GM19025 (cell line): ENCODE data around the gene BCLAF1.
"Not testable (repeated sequence)": the region's sequence is repeated elsewhere in the genome, so short reads cannot be mapped to it uniquely, and the experiment has no call there.

Experiments used
- ATAC-seq: cut with Tn5 transposase; IDR thresholded peaks from one replicate; pipeline ENCODE4 v1.9.1; 2021; ENCODE audit warnings: mild to moderate bottlenecking, low read depth, moderate library complexity; ENCODE audit not compliant: unreplicated experiment

Gene BCLAF1

DNA sequence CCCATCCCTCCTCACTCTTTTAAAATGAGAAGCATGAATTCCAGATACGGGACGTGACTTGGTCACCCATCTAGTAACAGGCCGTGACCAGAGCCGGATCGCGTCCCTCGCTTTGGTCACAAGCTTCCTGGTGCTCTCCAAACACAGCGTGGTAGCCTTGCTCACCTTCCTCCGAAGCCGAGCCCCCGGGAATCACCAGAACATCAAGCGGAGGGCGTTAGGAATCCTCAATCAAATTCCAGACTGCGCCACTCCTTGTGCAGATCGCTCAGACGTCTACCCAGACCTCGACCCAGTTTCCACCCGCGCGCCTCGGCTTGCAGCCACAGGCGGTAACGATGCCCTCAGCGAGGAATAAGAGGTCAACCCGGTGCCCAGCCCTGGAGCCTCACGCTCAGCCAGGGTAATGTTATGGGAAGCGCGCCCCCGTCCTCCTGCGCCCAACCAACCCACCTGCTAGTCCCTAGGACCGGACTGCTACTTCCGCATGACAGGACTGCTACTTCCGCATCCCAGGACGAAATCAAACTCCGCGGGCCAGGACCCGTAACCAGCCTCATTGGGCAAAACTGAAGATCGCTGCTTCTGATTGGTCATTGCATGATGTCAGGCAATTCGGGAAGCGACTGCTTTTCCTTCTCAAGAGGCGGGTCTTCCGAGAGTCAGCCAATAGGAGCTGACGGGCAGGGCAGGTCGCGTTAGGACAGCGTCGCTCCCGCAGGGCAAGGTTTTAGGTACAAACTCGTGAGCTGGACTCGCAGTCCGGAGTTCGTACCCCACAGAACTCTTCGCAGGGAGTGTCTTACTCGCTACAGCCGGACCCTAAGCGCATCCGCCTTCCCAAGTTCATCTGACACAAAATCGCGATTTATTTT lies 39.6 kb downstream of the BCLAF1 start, which contains the start of gene MTFR2:
Gene MTFR2, minus strand, starts transcription at position 501 of the 875 bp plus-strand sequence. CDS start 1,212 bp downstream, outside the sequence.
- peak; percentile 98 for ATAC-seq

DNA sequence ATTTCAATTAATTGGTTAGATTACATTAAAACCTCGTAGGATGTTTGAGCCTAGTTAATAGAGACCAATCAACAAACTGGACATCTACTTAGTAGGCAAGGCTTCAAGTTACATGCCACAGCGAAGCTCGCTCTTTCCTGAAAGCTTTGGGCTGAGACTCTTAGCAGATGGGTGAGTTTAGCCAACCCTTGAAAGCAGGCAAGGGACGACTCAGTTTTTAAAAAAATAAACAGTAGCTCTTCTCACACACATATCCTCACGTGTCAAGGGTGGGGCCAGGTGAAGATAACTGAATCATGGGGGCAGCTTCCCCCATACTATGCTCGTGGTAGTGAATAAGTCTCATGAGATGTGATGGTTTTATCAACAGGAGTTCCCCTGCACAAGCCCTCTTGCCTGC lies 40.3 kb downstream of the BCLAF1 start:
- ATAC-seq: no peak

- ATAC-seq: no peak
Measured at GRCh38 chr6:136244061-136244616, 45.5 kb downstream of the BCLAF1 start.

- ATAC-seq: no peak
Measured at GRCh38 chr6:136236466-136237293, 53.0 kb downstream of the BCLAF1 start.

- ATAC-seq: no peak
Measured at GRCh38 chr6:136235233-136235564, 54.4 kb downstream of the BCLAF1 start.

DNA sequence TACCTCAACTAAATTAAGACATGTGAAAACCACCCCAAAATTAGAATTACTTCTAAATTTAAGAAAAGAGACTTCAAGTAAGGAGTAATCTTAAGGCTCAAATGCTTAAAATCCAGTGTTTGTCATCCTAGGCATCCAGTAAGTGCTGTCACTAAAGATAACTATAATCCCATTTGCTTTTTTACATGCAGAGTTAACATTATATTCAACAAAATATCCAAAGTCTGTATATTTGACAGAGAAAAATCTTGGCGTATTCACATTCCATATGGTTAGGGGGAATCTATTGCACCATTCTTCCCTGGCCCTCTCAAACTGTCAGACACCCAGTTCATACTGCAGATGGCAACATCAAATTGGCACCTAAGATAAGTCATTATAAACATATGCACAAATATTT lies 56.9 kb downstream of the BCLAF1 start:
- ATAC-seq: no peak

DNA sequence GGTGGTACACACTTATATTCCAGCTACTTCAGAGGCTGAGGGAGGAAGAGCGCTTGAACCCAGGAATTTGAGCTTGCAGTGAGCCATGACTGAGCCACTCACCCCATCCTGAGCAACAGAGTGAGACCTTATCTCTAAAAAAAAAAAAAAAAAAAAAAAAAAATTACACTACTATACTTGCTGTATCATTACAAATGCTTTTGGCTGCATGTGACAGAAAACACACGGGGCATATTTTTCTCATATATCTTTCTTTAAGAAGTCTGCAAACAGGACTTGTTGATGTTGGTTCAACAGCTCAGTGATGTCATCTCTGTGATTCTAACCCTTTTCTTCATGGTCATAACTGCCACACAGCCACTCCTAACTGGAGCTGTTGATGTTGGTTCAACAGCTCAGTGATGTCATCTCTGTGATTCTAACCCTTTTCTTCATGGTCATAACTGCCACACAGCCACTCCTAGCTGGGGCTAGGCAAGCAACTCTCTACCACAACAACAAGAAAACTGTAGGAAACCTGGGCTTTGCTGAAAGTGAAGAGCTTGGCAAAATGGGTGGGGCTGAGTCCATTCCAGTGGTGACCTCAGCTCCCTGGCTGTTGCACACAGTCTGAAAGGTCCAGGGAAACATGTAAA lies 59.3 kb downstream of the BCLAF1 start:
- ATAC-seq: no peak

DNA sequence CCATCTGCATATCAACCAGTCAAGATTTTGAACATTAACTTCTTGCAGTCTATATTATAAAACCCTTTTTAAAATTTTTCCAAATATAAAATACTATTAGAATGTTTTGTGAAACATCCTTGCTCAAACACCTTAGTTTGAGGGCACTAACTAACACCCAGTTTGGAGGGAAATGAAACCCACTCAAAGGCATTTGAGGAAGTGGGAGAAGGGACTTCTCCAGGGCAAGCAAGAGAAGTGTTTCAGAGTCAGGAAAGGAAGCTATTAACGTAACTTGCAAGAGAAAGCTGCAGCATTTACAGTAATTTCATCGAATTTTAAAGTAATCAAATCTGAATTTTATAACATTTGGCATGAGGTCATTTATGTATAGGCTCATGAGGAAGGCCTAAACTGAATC lies 60.8 kb downstream of the BCLAF1 start:
- no peak for ATAC-seq

DNA sequence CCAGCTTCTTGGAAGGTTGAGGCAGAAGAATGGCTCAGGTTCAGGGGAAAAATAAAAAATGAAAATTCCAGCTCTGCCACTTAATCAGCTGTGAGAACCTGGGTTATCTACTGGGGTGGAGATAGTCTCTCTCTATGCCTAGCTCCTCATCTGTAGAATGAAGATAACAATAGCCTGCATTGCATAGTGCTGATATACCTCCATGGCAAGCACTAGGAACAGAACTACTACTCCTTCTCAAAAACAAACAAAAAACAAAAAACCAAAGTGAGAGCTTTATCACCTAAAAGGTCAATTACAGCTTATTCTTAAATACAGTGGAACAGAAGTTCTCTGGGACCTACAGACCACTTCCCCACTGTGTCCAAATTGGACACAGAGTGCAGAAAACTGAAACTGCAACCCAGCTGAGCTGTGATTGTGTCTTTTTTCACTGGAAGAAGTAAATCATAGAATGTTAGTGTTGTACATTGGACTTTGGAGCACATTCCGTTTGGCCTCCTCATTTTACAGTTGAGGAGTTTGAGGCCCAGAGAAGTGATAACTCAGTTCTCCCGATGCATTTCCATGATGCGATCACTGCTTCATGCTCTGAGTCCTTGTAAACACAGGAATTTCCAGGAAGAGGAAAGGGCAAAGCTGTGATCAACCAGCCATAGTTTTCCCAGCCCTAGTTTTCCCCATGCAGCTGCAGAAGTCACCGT lies 62.8 kb downstream of the BCLAF1 start:
- peak; percentile 20 for ATAC-seq

- ATAC-seq: peak; percentile 71
Measured at GRCh38 chr6:136226027-136226673, 63.5 kb downstream of the BCLAF1 start.

DNA sequence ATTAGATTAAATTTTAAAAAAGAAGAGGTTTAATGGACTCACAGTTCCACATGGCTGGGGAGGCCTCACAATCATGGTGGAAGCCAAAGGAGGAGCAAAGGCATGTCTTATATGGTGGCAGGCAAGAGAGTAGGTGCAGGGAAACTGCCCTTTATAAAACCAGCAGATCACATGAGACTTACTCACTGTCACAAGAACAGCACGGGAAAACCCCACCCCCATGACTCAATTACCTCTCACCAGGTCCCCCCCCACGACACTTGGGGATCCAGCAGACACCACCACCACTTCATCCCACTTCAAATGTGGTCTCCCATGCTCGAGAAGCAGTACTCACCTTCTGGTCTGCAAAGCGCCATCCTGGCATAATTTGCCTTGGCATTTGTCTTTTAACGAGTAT lies 64.2 kb downstream of the BCLAF1 start:
- no peak for ATAC-seq

DNA sequence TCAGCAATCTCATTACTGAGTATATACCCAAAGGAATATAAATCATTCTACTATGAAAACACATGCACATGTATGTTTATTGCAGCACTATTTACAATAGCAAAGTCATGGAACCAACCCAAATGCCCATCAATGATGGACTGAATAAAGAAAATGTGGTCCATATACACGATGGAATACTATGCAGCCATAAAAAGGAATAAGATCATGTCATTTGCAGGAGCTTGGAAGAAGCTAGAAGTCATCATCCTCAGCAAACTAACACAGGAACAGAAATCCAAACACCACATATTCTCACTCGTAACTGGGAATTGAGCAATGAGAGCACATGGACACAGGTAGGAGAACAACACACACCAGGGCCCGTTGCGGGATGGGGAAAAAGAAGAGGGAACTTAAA lies 64.7 kb downstream of the BCLAF1 start:
- ATAC-seq: not testable (repeated sequence)

GRCh38 chr6:136216503-136217401 lies 72.9 kb downstream of the BCLAF1 start:
- no peak for ATAC-seq

- no peak for ATAC-seq
Measured at GRCh38 chr6:136213853-136214252, 75.8 kb downstream of the BCLAF1 start.

- no peak for ATAC-seq
Measured at GRCh38 chr6:136213012-136213539, 76.6 kb downstream of the BCLAF1 start.

DNA sequence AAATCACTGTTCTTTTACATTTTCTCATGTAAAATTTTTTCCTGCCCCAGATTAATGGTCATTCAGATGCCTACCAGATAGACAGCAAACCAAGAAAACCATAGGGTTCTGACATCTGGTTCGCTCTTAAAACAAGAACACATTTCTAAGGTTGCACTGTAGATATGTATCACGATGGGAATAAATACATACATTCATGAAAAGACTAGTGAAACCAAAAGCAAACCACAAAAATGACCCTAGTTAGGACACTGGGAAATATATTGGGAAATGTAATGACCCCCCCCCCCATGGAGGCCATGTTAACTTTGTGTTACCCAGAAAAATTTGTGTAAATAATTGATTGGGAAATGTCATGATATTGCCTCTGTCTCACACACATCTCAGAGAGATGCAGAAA lies 77.0 kb downstream of the BCLAF1 start:
- no peak for ATAC-seq

DNA sequence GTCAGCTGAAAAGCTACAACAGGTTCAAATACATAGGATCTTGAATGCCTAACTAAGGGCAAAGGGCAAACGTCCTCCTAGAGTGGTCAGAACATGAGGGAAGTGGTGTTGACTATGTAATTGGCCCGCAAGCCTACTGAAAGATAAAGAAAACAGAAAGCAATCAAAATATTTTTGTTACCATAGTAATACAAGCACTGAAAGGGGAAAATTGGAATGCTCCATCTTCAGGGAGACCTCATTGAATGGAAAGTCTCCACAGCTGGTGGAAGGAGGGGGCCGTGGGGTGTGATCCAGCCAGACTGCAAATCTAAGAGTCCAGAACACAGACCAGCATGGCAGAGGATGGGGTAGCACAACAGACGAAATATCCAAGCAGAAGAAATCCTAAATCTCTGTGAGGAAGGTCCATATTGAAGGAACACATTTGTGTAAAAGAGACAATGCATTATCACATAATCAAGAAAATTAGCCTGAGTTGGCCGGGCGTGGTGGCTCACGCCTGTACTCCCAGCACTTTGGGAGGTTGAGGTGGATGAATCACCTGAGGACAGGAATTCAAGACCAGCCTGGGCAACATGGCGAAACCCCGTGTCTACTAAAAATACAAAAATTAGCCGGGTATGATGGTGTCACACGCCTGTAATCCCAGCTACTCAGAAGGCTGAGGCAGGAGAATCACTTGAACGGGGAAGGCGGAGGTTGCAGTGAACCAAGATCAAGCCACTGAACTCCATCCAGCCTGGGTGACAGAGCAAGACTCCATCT lies 79.1 kb downstream of the BCLAF1 start:
- ATAC-seq: no peak

DNA sequence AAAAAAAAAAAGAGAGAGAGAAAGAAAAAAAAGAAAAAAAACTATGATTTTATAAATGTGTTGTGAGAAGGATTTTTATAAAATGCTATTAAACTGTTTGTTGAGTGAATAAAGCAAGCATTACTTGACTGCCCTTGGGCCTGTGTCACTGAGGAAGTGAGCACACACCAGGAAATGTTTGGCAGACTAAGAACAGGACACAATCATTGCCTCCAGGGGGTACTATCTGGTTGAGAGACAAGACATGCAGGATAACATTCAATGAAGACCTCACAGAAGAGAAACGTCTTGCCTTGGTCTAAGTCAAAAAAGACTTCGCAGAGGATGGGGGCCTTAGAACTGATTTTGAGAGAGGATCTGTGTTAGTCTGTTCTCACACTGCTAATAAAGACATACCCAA lies 80.2 kb downstream of the BCLAF1 start:
- ATAC-seq: no peak
